Hematopoietic multipotent progenitor cell (in vitro differentiated cells): ENCODE results near the gene EMC6. TPM values are rescaled to one million over a fixed set of nuclear protein-coding genes. Genes with fewer than 3 reads are reported as not detected.

ENCODE experiments used
- DNase-seq, 3 donors: peaks; one replicate each; pipeline ENCODE4 v3.0.0-alpha.2; 2011 to 2015; ENCODE audit warnings: low read depth in 2 of 3, low spot score in 2 of 3
- total RNA-seq: library from RNA; depleted of rRNA; stranded (reverse); fragments of >200 nt; gene quantifications from one replicate; pipeline ENCODE4 v1.2.3, GENCODE V29; 2012

EMC6 gene
- total RNA-seq, 1 donor: 27.5 TPM

GRCh38 chr17:3655766-3656165 lies 12.8 kb upstream of the EMC6 start:
- no peak for DNase-seq

DNA sequence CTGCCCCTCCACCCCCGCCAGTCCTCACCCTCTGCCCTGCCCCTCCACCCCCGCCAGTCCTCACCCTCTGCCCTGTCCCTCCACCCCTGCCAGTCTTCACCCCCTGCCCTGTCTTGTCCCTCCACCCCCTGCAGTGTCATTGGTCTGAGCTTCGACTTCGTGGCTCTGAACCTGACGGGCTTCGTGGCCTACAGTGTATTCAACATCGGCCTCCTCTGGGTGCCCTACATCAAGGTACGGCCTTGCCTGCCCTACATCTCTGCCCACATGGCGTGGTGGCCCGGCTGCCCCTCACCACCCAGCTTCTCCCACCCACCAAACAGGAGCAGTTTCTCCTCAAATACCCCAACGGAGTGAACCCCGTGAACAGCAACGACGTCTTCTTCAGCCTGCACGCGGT lies 12.3 kb upstream of the EMC6 start:
- DNase-seq: no peak

GRCh38 chr17:3656755-3657587 lies 11.6 kb upstream of the EMC6 start:
- DNase-seq: no peak

- no peak for DNase-seq
Observed at GRCh38 chr17:3657588-3657869, 11.1 kb upstream of the EMC6 start.

DNA sequence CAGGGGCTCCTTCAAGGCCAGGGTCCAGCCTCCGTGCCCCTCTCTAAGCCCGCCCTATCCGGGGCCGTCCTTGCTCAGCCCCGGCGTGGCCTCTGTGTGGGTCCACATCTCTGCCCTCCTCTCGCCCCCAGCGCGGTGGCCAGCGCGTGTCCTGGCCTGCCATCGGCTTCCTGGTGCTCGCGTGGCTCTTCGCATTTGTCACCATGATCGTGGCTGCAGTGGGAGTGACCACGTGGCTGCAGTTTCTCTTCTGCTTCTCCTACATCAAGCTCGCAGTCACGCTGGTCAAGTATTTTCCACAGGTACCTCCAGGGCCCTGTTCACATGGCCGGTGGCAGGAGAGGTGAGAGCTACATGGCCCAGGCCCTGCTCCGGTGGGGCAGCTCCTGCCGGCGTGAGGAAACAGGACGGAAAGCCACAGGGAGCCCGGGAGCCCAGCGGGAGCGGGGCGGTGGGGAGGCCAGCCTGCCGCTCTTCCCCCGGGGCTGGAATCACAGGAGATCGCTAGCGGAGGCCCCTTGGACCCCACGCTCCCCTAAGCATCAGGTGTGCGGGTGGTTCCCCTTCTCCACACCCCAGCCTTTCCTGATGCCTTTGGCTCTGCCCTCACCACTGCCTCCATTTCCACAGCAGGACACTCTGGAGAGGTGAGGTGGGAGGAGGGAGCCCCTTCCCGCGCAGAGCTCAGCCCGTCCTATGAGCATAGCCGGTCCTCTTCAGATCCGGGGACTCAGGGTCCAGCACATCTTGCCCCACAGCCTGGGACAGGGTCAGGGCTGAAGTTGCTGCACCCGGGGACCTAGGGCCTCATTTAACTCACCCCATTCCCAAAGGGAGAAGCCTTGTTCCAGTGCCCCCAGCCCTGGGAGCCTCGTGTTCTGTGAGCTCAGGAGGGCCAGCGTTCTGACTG lies 10.5 kb upstream of the EMC6 start:
- no peak for DNase-seq

- DNase-seq: no peak
Observed at GRCh38 chr17:3658784-3659449, 9.7 kb upstream of the EMC6 start.

DNA sequence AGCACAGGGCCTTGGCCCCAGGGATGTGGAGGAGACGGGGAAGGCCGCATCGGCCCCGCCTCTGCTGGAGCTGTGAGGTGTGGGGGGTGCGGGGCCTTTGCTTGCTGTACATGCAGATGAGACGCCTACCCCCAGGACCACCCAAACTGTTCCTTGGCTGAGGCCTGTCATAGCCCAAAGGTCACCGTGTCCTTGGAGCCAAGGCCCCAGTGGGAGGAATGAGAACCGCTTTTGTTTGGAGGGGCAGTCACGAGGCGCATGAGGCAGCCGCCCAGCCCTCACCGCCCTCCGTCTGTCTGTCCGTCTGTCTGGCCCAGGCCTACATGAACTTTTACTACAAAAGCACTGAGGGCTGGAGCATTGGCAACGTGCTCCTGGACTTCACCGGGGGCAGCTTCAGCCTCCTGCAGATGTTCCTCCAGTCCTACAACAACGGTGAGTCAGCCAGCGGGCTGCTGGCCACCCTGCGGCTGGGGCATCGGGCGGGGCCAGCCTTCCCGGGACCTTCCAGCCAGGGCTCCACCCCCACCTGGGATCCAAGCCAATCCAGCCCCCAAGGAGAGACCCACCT lies 9.0 kb upstream of the EMC6 start:
- no peak for DNase-seq

- no peak for DNase-seq
Observed at GRCh38 chr17:3660311-3660891, 8.2 kb upstream of the EMC6 start.

- DNase-seq: no peak
Observed at GRCh38 chr17:3663102-3664011, 5.3 kb upstream of the EMC6 start.

DNA sequence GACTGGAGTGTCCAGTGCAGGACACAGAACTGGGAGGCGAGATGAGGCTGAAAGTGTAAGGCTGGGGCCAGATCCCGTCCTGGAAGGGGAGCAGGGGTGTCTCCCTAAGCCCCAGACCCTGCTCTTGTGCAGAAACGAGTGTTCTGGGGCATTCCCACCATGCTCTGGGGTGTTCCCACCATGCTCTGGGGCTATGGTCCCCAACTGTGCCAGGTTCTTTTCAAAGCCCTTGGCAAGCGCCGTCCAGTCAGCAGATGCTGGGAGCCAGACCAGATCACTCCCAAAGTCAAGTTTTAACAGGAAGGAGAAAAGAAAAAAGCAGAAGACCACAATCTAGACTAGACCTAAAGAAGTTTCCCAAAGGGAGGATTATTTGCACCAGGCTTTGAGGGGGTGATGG lies 2.8 kb upstream of the EMC6 start:
- DNase-seq: no peak

GRCh38 chr17:3666516-3666915 lies 2.1 kb upstream of the EMC6 start:
- DNase-seq: no peak

- DNase-seq: no peak
Observed at GRCh38 chr17:3667366-3668278, 990 bp upstream of the EMC6 start.

DNA sequence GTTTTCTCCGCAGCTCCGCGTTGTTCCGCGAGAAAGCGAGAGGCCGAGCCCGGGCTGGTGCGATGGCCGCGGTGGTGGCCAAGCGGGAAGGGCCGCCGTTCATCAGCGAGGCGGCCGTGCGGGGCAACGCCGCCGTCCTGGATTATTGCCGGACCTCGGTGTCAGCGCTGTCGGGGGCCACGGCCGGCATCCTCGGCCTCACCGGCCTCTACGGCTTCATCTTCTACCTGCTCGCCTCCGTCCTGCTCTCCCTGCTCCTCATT lies 404 bp downstream of the EMC6 start:
- DNase-seq: no peak

DNA sequence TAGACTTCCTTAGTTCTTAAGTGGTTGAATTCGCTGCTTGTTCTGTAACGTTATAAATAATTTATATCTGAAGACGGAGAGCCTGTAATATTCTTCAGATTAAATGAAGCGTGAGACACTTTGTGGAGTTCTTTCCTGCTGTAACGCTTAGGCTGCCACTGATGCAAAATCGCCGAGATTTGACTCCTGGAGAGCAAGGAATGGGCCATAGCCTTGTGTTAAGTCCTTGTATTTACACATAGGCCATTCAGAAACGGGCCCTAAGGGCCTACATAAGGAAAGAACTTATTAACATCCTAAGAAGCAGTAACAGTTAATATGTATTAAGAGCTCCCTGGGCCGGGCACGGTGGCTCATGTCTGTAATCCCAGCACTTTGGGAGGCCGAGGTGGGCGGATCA lies 936 bp downstream of the EMC6 start:
- DNase-seq: no peak

DNA sequence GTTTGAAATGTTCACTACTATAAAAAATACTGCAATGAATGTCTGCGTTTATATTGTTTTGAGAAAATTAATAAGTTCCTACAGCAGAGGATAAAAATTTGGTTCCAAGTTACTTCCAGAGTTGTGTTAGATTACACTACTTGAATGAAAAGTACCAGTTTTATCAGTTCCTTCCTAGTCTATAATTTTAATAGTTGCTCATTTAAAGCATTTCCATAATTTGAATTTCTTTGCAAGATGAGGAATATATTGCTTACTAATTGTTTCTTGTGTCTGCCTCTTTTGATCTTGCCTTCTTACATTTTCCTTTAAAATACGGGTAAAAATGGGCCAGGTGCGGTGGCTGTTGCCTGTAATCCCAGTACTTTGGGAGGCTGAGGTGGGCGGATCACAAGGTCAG lies 4.0 kb downstream of the EMC6 start:
- no peak for DNase-seq

DNA sequence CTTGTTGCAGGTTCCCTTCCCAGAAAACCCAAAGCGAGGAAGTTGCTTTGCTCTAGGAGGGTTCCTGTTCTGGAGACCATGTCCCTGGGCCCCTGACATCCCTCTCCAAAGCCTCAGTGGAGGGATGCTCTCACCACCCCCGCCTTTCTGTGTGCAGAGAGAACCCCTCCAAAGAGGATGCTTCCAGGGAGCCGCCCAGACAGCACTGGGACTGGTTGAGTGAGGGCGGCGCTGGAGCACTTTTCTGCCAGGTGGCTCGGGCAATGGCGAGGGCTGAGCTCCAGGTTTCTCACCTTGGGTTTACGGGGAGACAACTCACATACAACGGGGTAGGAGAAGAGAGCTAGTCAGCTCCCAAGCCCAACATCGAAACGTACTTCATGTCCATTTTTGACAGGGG lies 7.3 kb downstream of the EMC6 start:
- no peak for DNase-seq

- DNase-seq: no peak
Observed at GRCh38 chr17:3678095-3678820, 9.6 kb downstream of the EMC6 start.

DNA sequence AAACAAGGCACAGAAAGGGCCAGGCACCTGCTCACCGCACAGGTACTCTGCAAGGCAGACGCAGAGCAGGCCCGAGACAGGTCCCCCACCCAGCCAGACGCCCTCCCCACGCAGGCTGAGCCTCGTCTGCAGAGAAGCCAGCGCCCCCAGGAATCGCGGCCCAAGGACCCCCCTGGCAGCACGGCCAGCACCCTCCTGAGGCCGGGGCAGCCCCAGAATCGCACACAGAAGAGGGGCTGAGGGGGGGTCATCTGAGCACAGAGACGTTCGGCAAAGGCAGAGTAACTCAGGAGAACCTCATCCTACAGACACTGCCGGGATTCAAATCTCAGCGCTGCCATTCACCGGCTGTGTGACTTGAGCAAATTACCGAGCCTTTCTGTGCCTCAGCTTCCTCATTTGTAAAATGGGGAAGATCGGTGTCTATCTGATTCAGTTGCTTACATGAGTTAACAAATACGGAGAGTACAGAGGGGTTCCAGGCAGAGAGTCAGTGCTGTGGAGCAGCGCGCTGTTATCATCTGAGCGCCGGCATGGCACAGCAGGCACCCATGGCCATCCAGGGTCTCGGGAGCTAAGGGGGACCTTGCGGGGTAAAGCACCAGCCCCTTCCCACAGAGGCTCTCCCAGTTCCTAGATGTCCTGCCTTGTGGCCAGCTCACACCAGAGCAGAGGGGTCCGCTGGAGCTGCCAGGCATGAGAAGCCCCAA lies 10.4 kb downstream of the EMC6 start:
- DNase-seq: no peak
